SH-SY5Y (cell line): ENCODE results near the gene ABCC9.

ENCODE experiments used
- GATA2 ChIP-seq: IDR thresholded peaks from 2 replicates; pipeline ENCODE4 v1.6.1; 2011; ENCODE audit warnings: mild to moderate bottlenecking, low read depth, low read length
- GATA3 ChIP-seq: IDR thresholded peaks from 2 replicates; pipeline ENCODE4 v1.6.1; 2011; ENCODE audit warnings: low read depth, mild to moderate bottlenecking, low read length, moderate library complexity

- TF ChIP-seq GATA2 (no peak), GATA3 (no peak)
Observed at GRCh38 chr12:21852251-21852650, 89.0 kb downstream of the ABCC9 start.
